ENCODE results near the gene SLC6A17. TPM values are rescaled to one million over a fixed set of nuclear protein-coding genes. Genes with fewer than 3 reads are reported as not detected.

Gene SLC6A17
- total RNA-seq, 2 experiments from 2014 or later, result not detected

GRCh38 chr1:110250749-110251148, 100.5 kb downstream of the SLC6A17 start:
- DNase-seq, result no peak
- no peaks in the 10 kb centered on the region for H3K9me3 Mint-ChIP-seq
- H3K27me3 Mint-ChIP-seq, result no peaks in the 10 kb centered on the region
- no peak overlapping the region for H3K27ac Mint-ChIP-seq
- no peaks in the 10 kb centered on the region for H3K4me1 Mint-ChIP-seq
- ChIA-PET POLR2A (no interaction called here), CTCF (no interaction called here)
- no peak overlapping the region for H3K4me3 Mint-ChIP-seq
- H3K36me3 Mint-ChIP-seq (ENCODE audit: low read depth), result no peaks in the 10 kb centered on the region

Other genes starting within 250 kb of the SLC6A17 start
- gene CSF1, start 239.6 kb upstream of the SLC6A17 start, total RNA-seq, result 10 to 100 TPM; 89.4 to 94.2 TPM
- 10 to 100 TPM; 56.5 to 57.0 TPM for gene AHCYL1, start 165.7 kb upstream of the SLC6A17 start, total RNA-seq
- gene STRIP1, start 115.9 kb upstream of the SLC6A17 start, total RNA-seq, result 10 to 100 TPM; 34.1 to 34.7 TPM
- gene ALX3, start 79.8 kb upstream of the SLC6A17 start, total RNA-seq, result not detected
- gene UBL4B, start 38.1 kb upstream of the SLC6A17 start, total RNA-seq, result not detected
- gene KCNC4, start 59.8 kb downstream of the SLC6A17 start, total RNA-seq, result 1 to 10 TPM; 6.8 to 8.1 TPM
- gene RBM15, start 188.9 kb downstream of the SLC6A17 start, total RNA-seq, result 10 to 100 TPM; 63.4 to 68.1 TPM
- under 1 TPM; 0.35 to 0.55 TPM for gene SLC16A4, start 240.5 kb downstream of the SLC6A17 start, total RNA-seq